Osteoblast (primary cell): ENCODE data around the gene TMEM141. TPM values are rescaled to one million over a fixed set of nuclear protein-coding genes. Genes with fewer than 3 reads are reported as not detected.

Experiments
- DNase-seq: peaks from one replicate; pipeline ENCODE4 v3.0.0; 2011; ENCODE audit warnings: low spot score, mixed read lengths; ENCODE audit not compliant: insufficient read length; ENCODE audit errors: missing footprints
- H2AFZ ChIP-seq: 2 replicates; pipeline ENCODE4 v1.6.0; 2011; ENCODE audit warnings: mild to moderate bottlenecking, low read length
- H3K27ac ChIP-seq: 2 replicates; pipeline ENCODE4 v1.5.1; 2011; ENCODE audit warnings: mild to moderate bottlenecking, low read depth, low read length, moderate library complexity
- H3K27me3 ChIP-seq: 2 replicates; pipeline ENCODE4 v1.6.0; 2012; ENCODE audit warnings: mild to moderate bottlenecking, control low read depth, inconsistent platforms, low read length, moderate library complexity; ENCODE audit not compliant: insufficient read depth
- H3K36me3 ChIP-seq: 2 replicates; pipeline ENCODE4 v1.5.1; 2011; ENCODE audit warnings: mild to moderate bottlenecking, low read length, control low read depth, moderate library complexity; ENCODE audit not compliant: insufficient read depth
- H3K4me1 ChIP-seq: 2 replicates; pipeline ENCODE4 v1.5.1; 2011; ENCODE audit warnings: mild to moderate bottlenecking, low read length, control low read depth, moderate library complexity; ENCODE audit not compliant: insufficient read depth
- H3K4me2 ChIP-seq: 2 replicates; pipeline ENCODE4 v1.6.0; 2011; ENCODE audit warnings: mild to moderate bottlenecking, low read length; ENCODE audit not compliant: insufficient read depth
- H3K4me3 ChIP-seq: fragments of 200-600 bp; sonication (generic); 3 replicates; pipeline ENCODE4 v1.5.1; 2012; ENCODE audit warnings: mild to moderate bottlenecking, low read length, inconsistent platforms; ENCODE audit not compliant: insufficient read depth
- H3K79me2 ChIP-seq: 2 replicates; pipeline ENCODE4 v1.6.0; 2012; ENCODE audit warnings: mild to moderate bottlenecking, low read length, control low read depth, inconsistent platforms; ENCODE audit not compliant: insufficient read depth
- H3K9me3 ChIP-seq: 2 replicates; pipeline ENCODE4 v1.5.1; 2011; ENCODE audit warnings: low read depth, low read length, control low read depth
- H4K20me1 ChIP-seq: 2 replicates; pipeline ENCODE4 v1.6.0; 2012; ENCODE audit warnings: mild to moderate bottlenecking, low read length, control low read depth; ENCODE audit not compliant: insufficient read depth
- CTCF ChIP-seq: IDR thresholded peaks from 2 replicates; pipeline ENCODE4 v1.5.1; 2011; ENCODE audit warnings: mild to moderate bottlenecking, low read depth, low read length, moderate library complexity; ENCODE audit errors: extremely low read depth
- total RNA-seq: library from RNA; depleted of rRNA; stranded (reverse); fragments of >200 nt; gene quantifications from 2 replicates; pipeline ENCODE4 v1.2.3, GENCODE V29; 2012

The TMEM141 gene
- total RNA-seq, 1 donor = 39.8 TPM

DNA sequence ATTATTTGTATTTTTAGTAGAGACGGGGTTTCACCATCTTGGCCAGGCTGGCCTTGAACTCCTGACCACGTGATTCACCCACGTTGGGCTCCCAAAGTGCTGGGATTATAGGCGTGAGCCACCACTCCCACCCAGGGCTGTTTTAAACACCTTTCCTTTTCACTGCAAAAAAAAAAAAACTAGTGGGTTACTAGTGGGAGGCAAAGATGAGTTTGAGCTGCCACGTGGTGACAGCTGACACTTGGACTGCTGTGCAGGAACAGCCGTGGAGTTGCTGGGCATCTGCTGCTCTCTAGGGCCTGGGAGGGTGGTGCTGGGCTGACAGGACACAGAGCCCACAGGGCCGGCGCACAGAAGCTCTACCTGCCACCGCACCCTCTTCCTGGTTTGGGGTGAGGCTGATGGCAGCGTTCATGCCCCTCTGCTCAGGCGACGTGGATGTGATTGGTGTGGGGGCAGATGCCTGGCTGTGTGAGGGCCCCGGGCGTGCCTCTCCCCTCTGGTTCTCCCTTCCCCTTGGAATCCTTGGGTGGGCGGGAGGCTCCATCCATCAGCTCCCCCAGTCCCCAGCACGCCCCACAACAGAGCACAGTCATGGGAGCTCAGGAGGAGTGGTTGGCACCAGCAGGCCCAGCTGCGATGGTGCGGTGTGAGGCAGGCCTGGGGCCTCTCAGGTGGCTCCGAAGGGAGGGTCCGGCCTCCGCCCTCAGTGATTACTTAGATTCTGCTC is 33.5 kb downstream of the TMEM141 start:
- H3K4me3 ChIP-seq = no peak overlapping the region
- H3K79me2 ChIP-seq = peaks cover 17% of the 10 kb centered on the region
- no peak overlapping the region for H3K27ac ChIP-seq
- no peaks in the 10 kb centered on the region for H3K27me3 ChIP-seq
- DNase-seq = no peak
- no peak overlapping the region for H2AFZ ChIP-seq
- peaks cover 34% of the 10 kb centered on the region for H3K36me3 ChIP-seq
- TF ChIP-seq CTCF = no peak
- no peaks in the 10 kb centered on the region for H3K4me1 ChIP-seq
- peaks cover 17% of the 10 kb centered on the region for H4K20me1 ChIP-seq
- H3K9me3 ChIP-seq = no peaks in the 10 kb centered on the region
- no peak overlapping the region for H3K4me2 ChIP-seq

DNA sequence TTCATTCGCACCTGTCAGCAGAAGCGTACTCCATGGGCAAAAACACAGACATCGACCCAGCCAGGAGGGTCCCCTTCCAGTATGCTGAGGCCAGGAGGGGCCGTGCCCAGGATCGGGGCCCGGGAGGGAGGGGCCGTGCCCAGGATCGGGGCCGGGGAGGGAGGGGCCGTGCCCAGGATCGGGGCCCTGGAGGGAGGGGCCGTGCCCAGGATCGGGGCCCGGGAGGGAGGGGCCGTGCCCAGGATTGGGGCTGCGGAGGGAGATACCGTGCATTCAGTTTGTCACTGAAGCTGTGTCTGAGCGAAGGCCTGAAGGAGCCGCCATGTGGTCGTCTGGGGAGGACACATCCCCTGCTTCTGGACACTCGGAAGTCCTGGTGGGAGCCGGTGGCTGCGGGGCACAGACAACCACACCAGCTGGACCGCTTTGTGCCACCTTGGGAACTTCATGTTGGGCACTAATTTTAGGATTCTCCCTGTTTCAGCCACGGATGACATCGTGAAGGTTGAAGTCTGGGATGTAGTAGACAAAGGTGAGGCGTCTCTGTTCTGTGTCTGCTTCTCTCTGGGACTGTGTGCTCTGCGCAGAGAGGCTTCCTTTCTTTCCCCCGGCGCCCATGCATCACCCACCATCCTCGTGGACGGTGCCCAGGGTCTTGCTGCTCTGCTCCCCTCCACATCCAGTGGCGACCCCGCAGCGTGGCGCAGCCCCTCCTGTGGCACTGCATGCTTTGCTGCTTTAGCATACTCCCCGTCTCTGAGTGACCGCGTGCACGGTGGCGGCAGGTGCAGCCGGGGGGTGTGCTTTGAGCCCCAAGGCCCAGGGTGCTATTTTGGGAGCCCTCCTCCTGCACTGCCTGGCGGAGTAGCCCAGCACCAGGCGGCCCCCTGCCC is 34.4 kb downstream of the TMEM141 start:
- Histone ChIP-seq H3K4me2 (no peak overlapping the region), H2AFZ (no peak overlapping the region), H3K79me2 (peaks cover 17% of the 10 kb centered on the region), H3K4me3 (no peak overlapping the region), H3K36me3 (peaks cover 39% of the 10 kb centered on the region), H4K20me1 (peaks cover 17% of the 10 kb centered on the region), H3K27me3 (no peaks in the 10 kb centered on the region), H3K4me1 (no peaks in the 10 kb centered on the region), H3K9me3 (no peaks in the 10 kb centered on the region), H3K27ac (no peak overlapping the region)
- DNase-seq = no peak
- no peak for TF ChIP-seq CTCF

DNA sequence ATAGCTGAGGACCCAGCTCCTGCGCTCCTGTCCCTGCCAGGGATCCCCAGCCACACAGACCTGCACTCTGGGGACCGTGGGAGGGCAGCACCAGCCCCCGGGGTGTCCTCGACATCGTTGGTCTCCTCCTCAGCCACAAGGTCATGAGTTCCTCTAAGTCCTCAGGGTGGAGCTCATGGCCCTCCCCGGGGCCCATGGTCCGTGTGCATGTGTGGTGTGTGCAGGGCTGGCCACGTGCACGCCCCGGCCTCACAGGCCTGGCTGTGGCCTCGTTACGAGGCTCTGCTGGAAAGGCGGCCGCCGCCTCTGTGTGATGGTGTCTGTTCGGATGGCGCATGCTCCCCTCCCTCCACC is 35.0 kb downstream of the TMEM141 start:
- peaks cover 44% of the 10 kb centered on the region for H3K36me3 ChIP-seq
- no peak for DNase-seq
- no peak overlapping the region for H3K4me2 ChIP-seq
- TF ChIP-seq CTCF = no peak
- H3K4me1 ChIP-seq = no peaks in the 10 kb centered on the region
- no peaks in the 10 kb centered on the region for H3K27me3 ChIP-seq
- H3K9me3 ChIP-seq = no peaks in the 10 kb centered on the region
- peaks cover 11% of the 10 kb centered on the region for H3K79me2 ChIP-seq
- no peak overlapping the region for H3K27ac ChIP-seq
- H2AFZ ChIP-seq = no peak overlapping the region
- H3K4me3 ChIP-seq = no peak overlapping the region
- peaks cover 14% of the 10 kb centered on the region for H4K20me1 ChIP-seq
